Tongue (tissue), 3 donors: ENCODE data around the gene CFAP70. TPM values are rescaled to one million over a fixed set of nuclear protein-coding genes. Genes with fewer than 3 reads are reported as not detected.

ENCODE experiments used
- DNase-seq: peaks from one replicate; pipeline ENCODE4 v3.0.0-alpha.2; 2015
- small RNA-seq: library from RNA; depleted of rRNA; stranded (forward); fragments of <200 nt; gene quantifications from one replicate; pipeline ENCODE3, GENCODE V24; 2014; ENCODE audit warnings: low replicate concordance
- total RNA-seq: library from RNA; depleted of rRNA; stranded (reverse); fragments of >200 nt; gene quantifications from one replicate; pipeline ENCODE4 v1.2.3, GENCODE V29; 2014

CFAP70 gene
- total RNA-seq, 1 donor from 2014 or later, result 1.8 TPM

DNA sequence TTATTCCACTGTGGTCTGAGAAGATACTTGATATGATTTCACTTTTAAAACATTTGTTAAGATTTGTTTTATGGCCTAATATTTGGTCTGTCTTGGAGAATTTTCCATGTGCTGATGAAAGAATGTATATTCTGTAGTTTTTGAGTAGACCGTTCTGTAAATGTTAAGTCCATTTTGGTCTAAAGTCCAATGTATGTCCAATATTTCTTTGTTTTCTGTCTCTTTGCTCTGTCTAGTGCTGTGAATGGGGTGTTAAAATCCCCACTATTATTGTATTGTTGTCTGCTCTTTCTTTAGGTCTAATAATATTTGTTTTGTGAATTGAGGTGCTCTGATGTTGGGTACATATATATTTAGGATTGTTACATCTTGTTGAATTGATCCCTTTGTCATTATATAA, 142.9 kb downstream of the CFAP70 start:
- no peak for DNase-seq

DNA sequence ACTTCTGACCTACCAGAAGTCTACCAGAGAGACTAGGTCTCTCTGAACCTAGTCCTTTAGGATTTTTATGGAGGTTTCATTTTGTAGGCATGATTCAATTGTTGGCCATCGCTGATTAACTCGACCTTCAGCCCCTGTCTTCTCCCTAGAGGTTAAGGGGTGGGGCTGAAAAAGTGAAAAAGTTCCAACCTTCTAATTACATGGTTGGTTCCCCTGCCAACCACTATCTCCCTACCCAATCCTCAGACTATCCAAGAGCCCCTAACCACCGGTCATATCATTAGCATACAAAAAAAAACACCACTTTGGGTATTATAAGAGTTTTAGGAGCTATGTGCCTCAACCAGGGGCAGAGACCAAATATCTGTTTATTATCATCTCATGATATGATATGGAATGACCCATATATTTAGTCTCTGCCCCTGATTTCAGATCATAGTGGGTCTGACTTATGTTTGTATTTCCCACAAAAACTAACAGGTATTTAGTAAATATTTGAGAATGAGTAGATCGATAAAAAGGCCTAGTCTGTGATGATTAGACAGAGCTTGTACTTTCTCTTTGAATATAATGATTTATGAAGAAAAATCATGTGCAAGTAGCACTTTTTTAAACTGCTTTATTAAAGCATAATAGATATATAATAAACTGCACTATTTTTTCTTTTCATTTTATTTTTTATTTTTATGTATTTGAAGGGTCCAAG, 147.4 kb downstream of the CFAP70 start:
- no peak for DNase-seq

DNA sequence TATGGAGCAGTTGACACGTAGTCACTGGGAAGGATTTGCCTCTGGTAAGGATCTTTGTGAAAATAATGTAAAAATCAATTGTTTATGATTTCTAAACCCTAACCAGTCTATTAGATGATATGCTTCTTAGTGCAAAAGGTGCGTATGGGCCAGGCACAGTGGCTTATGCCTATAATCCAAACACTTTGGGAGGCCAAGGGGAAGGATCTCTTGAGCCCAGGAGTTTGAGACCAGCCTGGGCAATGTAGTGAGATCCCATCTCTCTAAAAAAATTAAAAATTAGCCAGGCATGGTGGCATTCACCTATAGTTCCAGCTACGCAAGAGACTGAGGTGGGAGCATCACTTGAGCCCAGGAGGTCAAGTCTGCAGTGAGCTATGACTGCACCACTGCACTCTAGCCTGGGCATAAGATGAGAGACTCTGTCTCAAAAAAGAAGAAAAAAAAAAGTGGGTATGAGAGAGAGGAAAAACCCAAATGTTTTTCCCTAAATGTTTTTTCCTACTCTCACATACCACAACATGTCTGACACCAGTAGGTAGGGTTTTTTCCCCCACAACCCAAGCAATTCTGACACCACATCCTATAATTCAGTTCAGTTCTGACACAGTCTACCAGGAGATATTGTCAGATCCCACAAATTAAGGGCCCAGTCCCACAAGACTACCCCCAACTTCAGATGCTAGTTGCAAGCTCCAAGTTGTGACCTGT, 148.1 kb downstream of the CFAP70 start:
- DNase-seq, result no peak

DNA sequence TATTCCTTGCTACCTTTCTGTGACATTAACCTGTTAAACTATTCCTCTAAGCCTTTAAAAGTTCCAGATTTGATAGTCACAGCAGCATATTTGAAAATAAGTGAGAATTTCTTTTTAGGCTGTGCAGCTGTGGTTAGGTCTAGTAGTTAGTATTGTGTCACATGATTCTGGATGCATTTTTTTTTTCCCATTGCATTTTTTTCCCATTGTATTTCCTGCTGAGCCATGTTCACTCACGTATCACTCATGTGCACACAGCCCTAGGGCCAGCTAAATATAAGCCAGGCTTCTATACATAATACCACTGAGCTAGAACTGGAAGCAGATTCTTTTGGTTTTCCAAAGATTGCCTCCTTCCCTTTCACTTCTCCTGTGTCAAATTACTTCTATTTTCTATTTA, 149.0 kb downstream of the CFAP70 start:
- DNase-seq, result no peak

DNA sequence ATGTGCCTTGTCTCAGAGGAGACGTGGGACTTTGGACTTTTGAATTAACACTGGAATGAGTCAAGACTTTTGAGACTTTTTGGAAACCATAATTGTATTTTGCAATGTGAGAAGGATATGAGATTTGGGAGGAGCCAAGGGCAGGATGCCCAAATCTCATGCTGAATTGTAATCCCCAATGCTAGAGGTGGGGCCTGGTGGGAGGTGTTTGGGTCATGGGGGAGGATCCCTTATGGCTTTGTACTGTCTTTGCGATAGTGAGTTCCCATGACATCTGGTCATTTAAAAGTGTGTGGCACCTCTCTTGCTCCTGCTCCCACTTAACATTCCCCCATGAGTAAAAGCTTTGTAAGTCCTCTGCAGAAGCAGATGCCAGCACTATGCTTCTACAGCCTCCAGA, 150.8 kb downstream of the CFAP70 start:
- DNase-seq, result no peak

DNA sequence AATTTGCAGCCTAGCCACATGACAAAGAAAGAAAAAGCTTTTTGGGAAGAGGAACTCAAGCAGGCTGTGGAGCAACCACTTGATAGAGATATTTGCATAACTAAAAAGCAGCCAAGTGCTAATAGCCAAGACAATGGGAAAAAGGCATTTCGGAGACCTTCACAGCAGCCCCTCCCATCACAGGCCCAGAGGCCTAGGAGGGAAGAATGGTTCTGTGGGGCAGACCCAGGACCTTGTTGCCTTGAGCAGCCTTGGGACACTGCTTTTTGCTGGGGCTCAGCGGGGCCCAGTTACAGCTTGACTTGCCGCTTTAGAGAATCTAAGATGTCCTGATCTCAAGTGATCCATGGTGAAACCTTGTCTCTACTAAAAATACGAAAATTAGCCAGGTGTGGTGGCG, 152.3 kb downstream of the CFAP70 start:
- no peak for DNase-seq

DNA sequence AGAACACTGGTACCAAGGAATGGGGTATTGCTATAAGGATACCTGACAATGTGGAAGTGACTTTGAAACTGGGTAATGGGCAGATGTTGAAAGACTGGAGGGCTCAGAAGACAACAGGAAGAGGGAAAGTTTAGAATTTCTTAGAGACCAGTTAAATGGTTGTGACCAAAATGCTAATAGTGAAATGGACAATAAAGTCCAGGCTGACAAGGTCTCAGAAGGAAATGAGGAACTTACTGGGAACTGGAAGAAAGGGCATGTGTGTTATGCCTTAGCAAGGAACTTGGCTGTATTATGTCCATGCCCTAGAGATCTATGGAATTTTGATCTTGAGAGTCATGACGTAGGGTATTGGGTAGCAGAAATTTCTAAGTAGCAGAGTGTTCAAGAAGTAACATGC, 152.8 kb downstream of the CFAP70 start:
- DNase-seq, result no peak

DNA sequence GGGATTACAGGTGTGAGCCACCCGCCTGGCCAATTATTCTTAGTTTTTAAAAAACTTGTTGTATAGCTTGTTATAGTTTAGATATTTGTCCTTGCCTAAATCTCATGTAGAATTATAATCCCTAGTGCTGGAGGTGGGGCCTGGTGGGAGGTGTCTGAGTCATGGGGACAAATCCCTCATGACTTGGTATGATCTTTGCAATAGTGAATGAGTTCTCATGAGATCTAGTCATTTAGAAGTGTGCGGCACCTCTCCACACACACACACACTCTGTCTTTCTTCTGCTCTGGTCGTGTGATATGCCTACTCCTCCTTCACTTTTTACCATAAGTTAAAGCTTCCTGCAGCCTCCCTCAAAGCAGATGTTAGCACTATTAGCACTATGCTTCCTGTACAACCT, 153.6 kb downstream of the CFAP70 start:
- no peak for DNase-seq

Small RNA genes lying within 50 kb of the gene (small RNA-seq; reads per million reads assigned to genes)
- gene RF00019 (not detected), gene RNU6-833P (not detected)

Other genes with a start within 250 kb of the CFAP70 start
- gene NUDT13, start 248.4 kb downstream of the CFAP70 start, total RNA-seq, result 2.1 TPM
- 40.1 TPM for gene ECD, start 190.9 kb downstream of the CFAP70 start, total RNA-seq
- gene FAM149B1, start 190.7 kb downstream of the CFAP70 start, total RNA-seq, result 29.0 TPM
- gene DNAJC9, start 111.6 kb downstream of the CFAP70 start, total RNA-seq, result 22.0 TPM
- 60.2 TPM for gene MRPS16, start 106.2 kb downstream of the CFAP70 start, total RNA-seq
- gene ANXA7, start 55.2 kb upstream of the CFAP70 start, total RNA-seq, result 99.3 TPM
- gene MSS51, start 74.7 kb upstream of the CFAP70 start, total RNA-seq, result 9.5 TPM
- 150 TPM for gene PPP3CB, start 137.2 kb upstream of the CFAP70 start, total RNA-seq
- 39.5 TPM for gene USP54, start 232.5 kb upstream of the CFAP70 start, total RNA-seq